HL-60 (cell line): ENCODE data around the gene ADAMTS15.
"Not testable (repeated sequence)": the region's sequence is repeated elsewhere in the genome, so short reads cannot be mapped to it uniquely, and the experiment has no call there.

ENCODE experiments used
- GABPA ChIP-seq: IDR thresholded peaks from 2 replicates; pipeline ENCODE4 v1.6.1; 2012; ENCODE audit warnings: low read depth
- POLR2AphosphoS5 ChIP-seq: IDR thresholded peaks from 2 replicates; pipeline ENCODE4 v1.6.1; 2012; ENCODE audit warnings: low read depth
- SPI1 ChIP-seq: IDR thresholded peaks from 2 replicates; pipeline ENCODE4 v1.6.1; 2012; ENCODE audit warnings: low read depth, mild to moderate bottlenecking, borderline replicate concordance
- TF ChIP-seq, protein P1 (sequence below): IDR thresholded peaks from one replicate; pipeline ENCODE4 v1.5.1; 2011; ENCODE audit warnings: low read length, control low read depth, inconsistent platforms; ENCODE audit not compliant: insufficient read depth
- TF ChIP-seq, protein P2 (sequence below): IDR thresholded peaks from 2 replicates; pipeline ENCODE4 v1.6.1; 2012; ENCODE audit warnings: low read depth; ENCODE audit not compliant: insufficient replicate concordance

DNA sequence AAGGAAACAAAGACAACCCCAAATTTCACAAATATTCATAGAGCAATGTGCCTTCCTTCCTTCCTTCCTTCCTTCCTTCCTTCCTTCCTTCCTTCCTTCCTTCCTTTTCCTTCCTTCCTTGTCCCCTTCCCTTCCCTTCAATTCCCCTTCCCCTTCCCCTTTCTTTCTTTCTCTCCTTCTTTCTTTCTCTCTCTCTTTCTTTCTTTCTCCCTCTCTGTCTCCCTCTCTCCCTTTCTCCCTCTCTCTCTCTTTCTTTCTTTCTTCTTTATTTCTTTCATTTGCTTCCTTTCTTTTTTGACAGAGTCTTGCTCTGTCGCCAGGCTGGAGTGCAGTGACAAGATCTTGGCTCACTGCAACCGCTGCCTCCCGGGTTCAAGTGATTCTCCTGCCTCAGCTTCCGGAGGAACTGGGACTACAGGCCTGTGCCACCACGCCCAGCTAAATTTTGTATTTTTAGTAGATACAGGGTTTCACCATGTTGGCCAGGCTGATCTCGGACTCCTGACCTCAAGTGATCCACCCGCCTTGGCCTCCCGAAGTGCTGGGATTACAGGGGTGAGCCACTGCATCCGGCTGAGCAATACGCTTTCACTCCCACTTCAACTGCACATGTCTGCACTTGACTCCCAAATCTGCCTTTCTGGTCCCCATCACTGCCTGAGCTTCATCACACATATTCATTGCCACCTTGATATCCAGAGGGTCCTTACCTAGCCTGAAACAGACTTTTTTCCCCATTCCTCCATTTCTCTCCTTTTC is 9.9 kb upstream of the ADAMTS15 start:
- not testable (repeated sequence) for TF ChIP-seq GABPA, POLR2AphosphoS5, SPI1
- TF ChIP-seq, protein P1, sequence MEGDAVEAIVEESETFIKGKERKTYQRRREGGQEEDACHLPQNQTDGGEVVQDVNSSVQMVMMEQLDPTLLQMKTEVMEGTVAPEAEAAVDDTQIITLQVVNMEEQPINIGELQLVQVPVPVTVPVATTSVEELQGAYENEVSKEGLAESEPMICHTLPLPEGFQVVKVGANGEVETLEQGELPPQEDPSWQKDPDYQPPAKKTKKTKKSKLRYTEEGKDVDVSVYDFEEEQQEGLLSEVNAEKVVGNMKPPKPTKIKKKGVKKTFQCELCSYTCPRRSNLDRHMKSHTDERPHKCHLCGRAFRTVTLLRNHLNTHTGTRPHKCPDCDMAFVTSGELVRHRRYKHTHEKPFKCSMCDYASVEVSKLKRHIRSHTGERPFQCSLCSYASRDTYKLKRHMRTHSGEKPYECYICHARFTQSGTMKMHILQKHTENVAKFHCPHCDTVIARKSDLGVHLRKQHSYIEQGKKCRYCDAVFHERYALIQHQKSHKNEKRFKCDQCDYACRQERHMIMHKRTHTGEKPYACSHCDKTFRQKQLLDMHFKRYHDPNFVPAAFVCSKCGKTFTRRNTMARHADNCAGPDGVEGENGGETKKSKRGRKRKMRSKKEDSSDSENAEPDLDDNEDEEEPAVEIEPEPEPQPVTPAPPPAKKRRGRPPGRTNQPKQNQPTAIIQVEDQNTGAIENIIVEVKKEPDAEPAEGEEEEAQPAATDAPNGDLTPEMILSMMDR = not testable (repeated sequence)
- TF ChIP-seq, protein P2, sequence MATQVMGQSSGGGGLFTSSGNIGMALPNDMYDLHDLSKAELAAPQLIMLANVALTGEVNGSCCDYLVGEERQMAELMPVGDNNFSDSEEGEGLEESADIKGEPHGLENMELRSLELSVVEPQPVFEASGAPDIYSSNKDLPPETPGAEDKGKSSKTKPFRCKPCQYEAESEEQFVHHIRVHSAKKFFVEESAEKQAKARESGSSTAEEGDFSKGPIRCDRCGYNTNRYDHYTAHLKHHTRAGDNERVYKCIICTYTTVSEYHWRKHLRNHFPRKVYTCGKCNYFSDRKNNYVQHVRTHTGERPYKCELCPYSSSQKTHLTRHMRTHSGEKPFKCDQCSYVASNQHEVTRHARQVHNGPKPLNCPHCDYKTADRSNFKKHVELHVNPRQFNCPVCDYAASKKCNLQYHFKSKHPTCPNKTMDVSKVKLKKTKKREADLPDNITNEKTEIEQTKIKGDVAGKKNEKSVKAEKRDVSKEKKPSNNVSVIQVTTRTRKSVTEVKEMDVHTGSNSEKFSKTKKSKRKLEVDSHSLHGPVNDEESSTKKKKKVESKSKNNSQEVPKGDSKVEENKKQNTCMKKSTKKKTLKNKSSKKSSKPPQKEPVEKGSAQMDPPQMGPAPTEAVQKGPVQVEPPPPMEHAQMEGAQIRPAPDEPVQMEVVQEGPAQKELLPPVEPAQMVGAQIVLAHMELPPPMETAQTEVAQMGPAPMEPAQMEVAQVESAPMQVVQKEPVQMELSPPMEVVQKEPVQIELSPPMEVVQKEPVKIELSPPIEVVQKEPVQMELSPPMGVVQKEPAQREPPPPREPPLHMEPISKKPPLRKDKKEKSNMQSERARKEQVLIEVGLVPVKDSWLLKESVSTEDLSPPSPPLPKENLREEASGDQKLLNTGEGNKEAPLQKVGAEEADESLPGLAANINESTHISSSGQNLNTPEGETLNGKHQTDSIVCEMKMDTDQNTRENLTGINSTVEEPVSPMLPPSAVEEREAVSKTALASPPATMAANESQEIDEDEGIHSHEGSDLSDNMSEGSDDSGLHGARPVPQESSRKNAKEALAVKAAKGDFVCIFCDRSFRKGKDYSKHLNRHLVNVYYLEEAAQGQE = not testable (repeated sequence)
